ENCODE data around the gene MCM7.

The MCM7 gene

GRCh38 chr7:100122568-100122967 lies 21.4 kb upstream of the MCM7 start:
- no peak for DNase-seq (ENCODE audit: low spot score)

GRCh38 chr7:100122067-100122466 lies 20.9 kb upstream of the MCM7 start:
- DNase-seq (ENCODE audit: low spot score) = no peak

- DNase-seq (ENCODE audit: low spot score) = no peak
Observed at GRCh38 chr7:100120733-100121036, 19.5 kb upstream of the MCM7 start.

- DNase-seq (ENCODE audit: low spot score) = peak; percentile 68
Observed at GRCh38 chr7:100119970-100120732, 19.0 kb upstream of the MCM7 start.

DNA sequence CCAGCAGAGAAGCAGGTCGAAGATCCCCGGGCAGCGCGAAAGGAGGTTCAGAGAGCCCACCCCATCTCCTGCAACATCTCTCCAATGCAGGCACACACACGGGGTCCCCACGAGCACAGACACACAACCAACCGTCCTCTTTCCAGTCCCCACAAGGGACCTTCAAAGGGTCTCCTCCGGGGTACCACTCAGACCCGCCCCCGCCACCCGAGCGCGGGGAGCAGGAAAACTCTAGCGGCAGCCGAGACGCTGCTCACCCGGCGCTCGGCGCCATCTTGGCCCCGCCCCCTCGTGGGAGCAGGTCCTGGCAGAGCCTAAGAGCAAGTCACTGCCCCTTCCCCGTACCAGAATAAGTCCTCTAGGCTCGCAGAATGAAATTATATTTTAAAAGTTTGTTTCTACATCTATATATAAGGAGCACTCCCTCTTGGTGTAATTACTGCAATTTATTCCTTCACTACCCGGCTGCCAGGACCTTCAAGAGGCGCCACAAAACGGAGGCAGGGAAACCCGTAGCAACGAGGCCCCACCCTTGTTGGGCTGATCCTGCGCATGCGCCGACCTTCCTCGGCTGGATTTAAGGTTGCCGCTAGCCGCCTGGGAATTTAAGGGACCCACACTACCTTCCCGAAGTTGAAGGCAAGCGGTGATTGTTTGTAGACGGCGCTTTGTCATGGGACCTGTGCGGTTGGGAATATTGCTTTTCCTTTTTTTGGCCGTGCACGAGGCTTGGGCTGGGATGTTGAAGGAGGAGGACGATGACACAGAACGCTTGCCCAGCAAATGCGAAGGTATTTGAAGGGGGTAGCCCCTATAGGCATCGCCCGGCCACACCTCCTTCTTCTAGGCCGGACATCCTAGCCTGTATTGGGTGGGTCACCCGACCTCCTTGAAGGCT lies 18.1 kb upstream of the MCM7 start, which contains the start of the genes CNPY4 and TAF6:
TSS of gene CNPY4 (plus strand) at position 563 of the 898 bp plus-strand sequence. CDS start at position 674, 111 bp downstream.
TSS of gene TAF6 (minus strand) at position 287 of the 898 bp plus-strand sequence. CDS start 5,149 bp downstream, outside the sequence.
- DNase-seq (ENCODE audit: low spot score) = peak; percentile 97

- no peak for DNase-seq (ENCODE audit: low spot score)
Observed at GRCh38 chr7:100118388-100119071, 17.3 kb upstream of the MCM7 start.

GRCh38 chr7:100115026-100115425 lies 13.8 kb upstream of the MCM7 start:
- no peak for DNase-seq (ENCODE audit: low spot score)

- no peak for DNase-seq (ENCODE audit: low spot score)
Observed at GRCh38 chr7:100111914-100112313, 10.7 kb upstream of the MCM7 start.

DNA sequence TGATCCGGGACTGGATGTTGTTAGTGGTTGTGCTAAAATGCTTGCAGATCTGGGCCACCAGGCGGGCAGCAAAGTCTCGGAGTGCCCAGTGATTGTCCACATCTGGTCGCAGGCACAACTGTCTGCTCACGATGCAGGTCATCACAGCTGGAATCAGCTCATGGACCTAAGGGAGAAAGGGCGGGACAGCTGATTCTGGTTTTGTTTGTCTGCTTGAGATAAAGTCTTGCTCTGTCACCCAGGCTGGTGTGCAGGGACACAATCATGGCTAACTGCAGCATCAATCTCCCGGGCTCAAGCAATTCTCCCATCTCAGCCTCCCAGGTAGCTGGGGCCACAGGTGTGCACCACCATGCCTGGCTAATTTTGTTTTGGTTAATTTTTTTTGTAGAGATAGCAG lies 10.0 kb upstream of the MCM7 start:
- DNase-seq (ENCODE audit: low spot score) = no peak

- no peak for DNase-seq (ENCODE audit: low spot score)
Observed at GRCh38 chr7:100109521-100110163, 8.4 kb upstream of the MCM7 start.

GRCh38 chr7:100107890-100108289 lies 6.7 kb upstream of the MCM7 start:
- no peak for DNase-seq (ENCODE audit: low spot score)

GRCh38 chr7:100107125-100107737 lies 6.0 kb upstream of the MCM7 start:
- no peak for DNase-seq (ENCODE audit: low spot score)

DNA sequence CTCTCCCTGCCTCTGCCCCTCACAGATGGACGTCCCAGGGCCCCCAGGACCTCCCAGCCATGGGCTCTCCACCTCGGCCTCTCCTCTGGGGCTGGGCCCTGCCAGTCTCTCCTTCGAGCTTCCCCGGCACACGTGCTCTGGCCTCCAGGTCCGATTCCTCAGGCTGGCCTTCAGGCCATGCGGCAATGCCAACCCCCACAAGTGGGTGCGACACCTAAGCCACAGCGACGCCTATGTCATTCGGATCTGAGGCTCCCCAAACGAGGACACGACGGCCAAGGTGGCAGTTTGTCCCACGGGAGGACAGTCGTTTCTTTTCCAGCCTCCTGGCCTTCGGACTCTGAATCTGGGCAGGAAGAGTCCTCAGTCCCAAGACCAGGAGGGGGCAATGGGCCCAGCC lies 5.4 kb upstream of the MCM7 start:
- no peak for DNase-seq (ENCODE audit: low spot score)

GRCh38 chr7:100105534-100105933 lies 4.3 kb upstream of the MCM7 start:
- no peak for DNase-seq (ENCODE audit: low spot score)

DNA sequence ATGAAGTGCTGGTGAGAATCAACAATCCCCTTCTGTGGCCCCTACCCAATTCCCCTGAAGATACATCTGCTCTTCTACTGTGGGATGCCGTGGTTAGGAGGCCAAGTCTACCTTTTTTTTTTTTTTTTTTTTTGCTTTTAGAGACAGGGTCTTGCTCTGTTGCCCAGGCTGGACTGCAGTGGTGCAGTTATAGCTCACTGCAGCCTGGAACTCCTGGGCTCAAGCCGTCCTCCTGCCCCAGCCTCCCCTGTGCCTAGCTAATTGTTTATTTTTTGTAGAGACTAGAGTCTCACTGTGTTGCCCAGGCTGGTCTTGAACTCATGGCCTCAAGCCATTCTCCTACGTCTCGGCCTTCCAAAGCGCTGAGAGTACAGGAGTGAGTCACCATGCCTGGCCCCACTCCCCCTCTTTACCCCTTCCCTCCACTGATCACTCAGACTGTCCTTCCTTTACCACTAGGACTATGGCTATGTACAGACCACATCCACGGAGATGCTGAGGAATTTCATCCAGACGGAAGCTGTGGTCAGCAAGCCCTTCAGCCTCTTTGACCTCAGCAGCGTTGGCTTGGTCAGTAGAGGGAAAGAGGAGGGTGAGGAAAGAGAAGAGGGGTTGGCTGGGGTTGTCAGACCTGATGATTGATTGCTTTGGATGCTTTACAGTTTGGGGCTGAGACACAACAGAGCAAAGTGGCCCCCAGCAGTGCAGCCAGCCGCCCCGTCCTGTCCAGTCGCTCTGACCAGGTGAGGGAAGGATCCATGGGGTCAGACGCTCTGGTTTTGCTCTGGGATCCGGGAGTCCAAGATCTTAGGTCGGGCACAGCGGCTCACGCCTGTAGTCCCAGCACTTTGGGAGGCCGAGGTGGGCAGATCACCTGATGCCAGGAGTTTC lies 2.0 kb upstream of the MCM7 start:
- DNase-seq (ENCODE audit: low spot score) = no peak

DNA sequence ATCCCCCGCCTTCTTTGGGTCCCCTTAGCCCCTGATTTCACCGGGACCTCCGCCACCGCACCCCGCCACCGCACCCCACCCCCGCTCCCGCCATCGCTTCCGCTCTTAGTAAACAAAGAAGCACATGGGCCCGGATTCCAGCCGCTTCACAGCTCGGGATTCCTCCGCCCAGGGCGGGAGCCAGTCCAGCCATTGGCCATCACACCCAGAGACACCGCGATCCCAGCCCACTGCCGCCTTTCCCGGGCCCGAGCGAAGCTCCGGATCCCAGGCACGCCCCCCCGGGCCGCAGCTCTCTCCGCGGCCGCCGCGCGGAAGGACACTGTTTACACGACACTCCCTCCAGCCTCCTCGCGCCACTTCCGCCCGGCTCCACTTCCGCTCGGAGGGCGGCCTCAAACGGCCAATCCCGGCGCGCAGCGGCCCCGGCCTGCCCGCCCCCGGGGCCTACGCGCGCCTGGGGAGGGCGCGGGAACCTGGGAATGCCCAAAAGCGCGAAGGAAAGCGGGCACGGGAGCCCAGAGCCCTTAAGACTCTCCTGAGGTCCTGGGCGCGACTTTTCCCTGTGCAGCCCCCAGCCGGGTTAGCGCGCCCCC lies 679 bp downstream of the MCM7 start:
- peak; percentile 90 for DNase-seq (ENCODE audit: low spot score)

GRCh38 chr7:100099452-100099851 lies 1.7 kb downstream of the MCM7 start:
- DNase-seq (ENCODE audit: low spot score) = no peak

GRCh38 chr7:100098913-100099312 lies 2.3 kb downstream of the MCM7 start:
- DNase-seq (ENCODE audit: low spot score) = no peak

- DNase-seq (ENCODE audit: low spot score) = no peak
Observed at GRCh38 chr7:100095704-100096103, 5.5 kb downstream of the MCM7 start.

DNA sequence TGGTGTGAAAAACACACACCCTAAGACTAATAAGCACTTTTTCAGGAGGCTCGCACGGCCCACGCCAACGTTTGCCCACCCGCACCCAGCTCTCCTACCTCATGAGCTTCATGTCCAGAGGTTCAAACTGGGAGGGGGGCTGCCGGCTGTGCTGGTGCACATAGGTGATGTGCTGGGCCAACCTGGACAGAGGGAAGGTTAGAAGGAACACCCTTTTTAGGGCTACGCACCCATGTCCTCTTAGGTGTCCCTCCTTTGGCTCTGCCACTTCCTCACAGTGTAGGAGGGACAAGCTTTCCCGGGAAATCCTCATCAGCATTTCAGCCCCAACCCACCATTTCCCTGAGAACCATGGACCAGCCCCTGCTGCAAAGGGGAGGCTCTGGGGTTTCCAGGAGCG lies 5.9 kb downstream of the MCM7 start:
- DNase-seq (ENCODE audit: low spot score) = no peak
